Neural progenitor cell (in vitro differentiated cells): Measurements from ENCODE around the gene ADAM8.

Source experiments
- EZH2 ChIP-seq: fragments of 200-600 bp; sonication (generic); IDR thresholded peaks from 2 replicates; pipeline ENCODE4 v1.6.1; 2017; ENCODE audit warnings: antibody characterized with exemption, mild to moderate bottlenecking, moderate library complexity
- EZH2phosphoT487 ChIP-seq: fragments of 200-600 bp; sonication (generic); IDR thresholded peaks from 2 replicates; pipeline ENCODE4 v1.6.1; 2017; ENCODE audit warnings: antibody characterized with exemption
- TF ChIP-seq, protein P1 (sequence below): fragments of 200-600 bp; sonication (generic); IDR thresholded peaks from 2 replicates; pipeline ENCODE4 v1.5.1; 2017; ENCODE audit warnings: antibody characterized with exemption, mild to moderate bottlenecking

DNA sequence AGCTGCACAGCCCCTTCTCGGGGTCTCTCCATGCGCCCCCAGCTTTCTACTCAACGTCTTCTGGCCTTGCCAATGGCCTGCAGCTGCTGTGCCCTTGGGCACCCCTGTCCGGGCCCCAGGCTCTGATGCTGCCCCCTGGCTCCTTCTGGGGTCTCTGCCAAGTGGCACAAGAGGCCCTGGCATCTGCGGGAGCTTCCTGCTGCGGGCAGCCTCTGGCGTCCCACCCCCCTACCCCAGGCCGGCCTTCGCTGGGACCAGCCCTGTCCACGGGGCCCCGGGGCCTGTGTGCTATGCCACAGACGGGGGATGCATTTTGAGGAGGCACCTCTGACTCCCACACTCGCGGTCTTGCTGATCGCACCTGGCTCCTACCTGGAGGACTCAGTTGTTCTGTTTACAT lies 36.7 kb downstream of the ADAM8 start:
- no peak for TF ChIP-seq EZH2phosphoT487
- TF ChIP-seq, protein P1, sequence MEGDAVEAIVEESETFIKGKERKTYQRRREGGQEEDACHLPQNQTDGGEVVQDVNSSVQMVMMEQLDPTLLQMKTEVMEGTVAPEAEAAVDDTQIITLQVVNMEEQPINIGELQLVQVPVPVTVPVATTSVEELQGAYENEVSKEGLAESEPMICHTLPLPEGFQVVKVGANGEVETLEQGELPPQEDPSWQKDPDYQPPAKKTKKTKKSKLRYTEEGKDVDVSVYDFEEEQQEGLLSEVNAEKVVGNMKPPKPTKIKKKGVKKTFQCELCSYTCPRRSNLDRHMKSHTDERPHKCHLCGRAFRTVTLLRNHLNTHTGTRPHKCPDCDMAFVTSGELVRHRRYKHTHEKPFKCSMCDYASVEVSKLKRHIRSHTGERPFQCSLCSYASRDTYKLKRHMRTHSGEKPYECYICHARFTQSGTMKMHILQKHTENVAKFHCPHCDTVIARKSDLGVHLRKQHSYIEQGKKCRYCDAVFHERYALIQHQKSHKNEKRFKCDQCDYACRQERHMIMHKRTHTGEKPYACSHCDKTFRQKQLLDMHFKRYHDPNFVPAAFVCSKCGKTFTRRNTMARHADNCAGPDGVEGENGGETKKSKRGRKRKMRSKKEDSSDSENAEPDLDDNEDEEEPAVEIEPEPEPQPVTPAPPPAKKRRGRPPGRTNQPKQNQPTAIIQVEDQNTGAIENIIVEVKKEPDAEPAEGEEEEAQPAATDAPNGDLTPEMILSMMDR: no peak
- TF ChIP-seq EZH2: no peak
